Right lobe of liver (tissue), 6 donors: ENCODE measurements around the gene PRM1. TPM values are rescaled to one million over a fixed set of nuclear protein-coding genes. Genes with fewer than 3 reads are reported as not detected.
A peak's percentile ranks its signal among the peaks of the same experiment; 100 is the strongest.

Experiments
- ATAC-seq, 4 donors: fragments of 200-7000 bp; cut with Tn5 transposase; one replicate each; pipeline ENCODE4 v1.9.1; 2020; ENCODE audit warnings: mild to moderate bottlenecking in 4 of 4, moderate library complexity in 4 of 4
- DNase-seq, 3 donors: peaks; one replicate each; pipeline ENCODE4 v3.0.0-alpha.2; 2020
- H3K27ac ChIP-seq, 3 donors: fragments of 200-600 bp; one replicate each; pipeline ENCODE4 v1.8.0; 2022
- H3K27me3 ChIP-seq, 2 donors: fragments of 200-600 bp; one replicate each; pipeline ENCODE4 v1.8.0; 2022
- H3K36me3 ChIP-seq, 4 donors: fragments of 200-600 bp; sonication (generic) in 1 of 4; one replicate each; pipeline versions ENCODE4 v1.5.1 to v1.8.0; 2017 to 2022; ENCODE audit warnings: control low read depth in 1 of 4
- H3K4me1 ChIP-seq, 4 donors: fragments of 200-600 bp; sonication (generic) in 1 of 4; one replicate each; pipeline versions ENCODE4 v1.5.1 to v1.8.0; 2017 to 2022; ENCODE audit warnings: control low read depth in 1 of 4
- H3K4me3 ChIP-seq, 3 donors: fragments of 200-600 bp; one replicate each; pipeline ENCODE4 v1.8.0; 2022
- H3K9me3 ChIP-seq, 4 donors: fragments of 200-600 bp; sonication (generic) in 1 of 4; one replicate each; pipeline versions ENCODE4 v1.5.1 to v1.8.0; 2017 to 2022; ENCODE audit warnings: control low read depth in 1 of 4
- CTCF ChIP-seq, 4 donors: fragments of 200-600 bp in 3 of 4; fragments of 450-650 bp in 1 of 4; IDR thresholded peaks; one replicate each; pipeline versions ENCODE4 v1.5.1 to v1.8.0; 2016 to 2022; ENCODE audit warnings: antibody characterized with exemption in 4 of 4, mild to moderate bottlenecking in 2 of 4
- POLR2A ChIP-seq: fragments of 450-650 bp; IDR thresholded peaks from one replicate; pipeline ENCODE4 v1.6.1; 2017; ENCODE audit warnings: antibody characterized with exemption, mild to moderate bottlenecking
- WGBS: methylation state at CpG from one replicate; pipeline ENCODE4 v1.1.6; 2018; ENCODE audit warnings: low coverage, low lambda C conversion rate; ENCODE audit not compliant: insufficient coverage; ENCODE audit errors: missing lambda C conversion rate; 5-methylcytosine and 5-hydroxymethylcytosine counted together
- intact Hi-C, 2 donors: fragments of 100-400 bp; cut with DNase I; formaldehyde crosslinking; loops; one replicate each; pipeline versions ENCODE4 v1.11.2 to v1.14.1; 2022
- total RNA-seq, 6 experiments: library from RNA; depleted of rRNA in 2 of 6; stranded (reverse); fragments of >200 nt in 2 of 6; fragmentation: NEBNext Ultra II Directional in 3 of 6; extraction: Animal tissue kit (Norgen Biotek cat#: 25700) in 3 of 6; gene quantifications; one replicate each; pipeline versions ENCODE4 v1.1.0 to v1.2.4, GENCODE V29; 2016 to 2023
- donor health status: DM: no; HTN: yes; CAD: no.
- donor health status: DM: no; HTN: no; CAD: no.
- donor health status: DM: no; HTN: no; CAD: no.
- donor health status: DM: no; HTN: yes; CAD: no.
- donor health status: DM: no; HTN: yes; CAD: no.

Gene PRM1
- total RNA-seq, 6 experiments from 2014 or later: not detected

- H3K4me1 ChIP-seq: no peaks in the 10 kb centered on the region
- ATAC-seq (no peak), DNase-seq (no peak)
- H3K27me3 ChIP-seq: no peaks in the 10 kb centered on the region
- WGBS: 77% methylated on average over 16 of the region's 30 CpGs
- intact Hi-C loops: no loop called here
- no peaks in the 10 kb centered on the region for H3K36me3 ChIP-seq
- TF ChIP-seq CTCF (IDR thresholded peaks at IDR 0.05): no peak
- TF ChIP-seq POLR2A: no peak
- H3K4me3 ChIP-seq: no peak within 1 kb of the TSS
- no peak within 1 kb of the TSS for H3K27ac ChIP-seq
- H3K9me3 ChIP-seq: no peaks in the 10 kb centered on the region
Measured at GRCh38 chr16:11272921-11273720, 8.0 kb downstream of the PRM1 start, which contains the start of gene PRM3. Gene PRM3, minus strand, starts transcription at chr16:11273629. Its CDS starts 34 bp downstream, at chr16:11273595.

- Histone ChIP-seq H3K27me3 (no peaks in the 10 kb centered on the region), H3K36me3 (no peaks in the 10 kb centered on the region), H3K27ac (no peak overlapping the region), H3K4me3 (no peak overlapping the region), H3K9me3 (no peaks in the 10 kb centered on the region), H3K4me1 (no peaks in the 10 kb centered on the region)
- TF ChIP-seq POLR2A: no peak
- no peak for TF ChIP-seq CTCF (IDR thresholded peaks at IDR 0.05)
- WGBS: 14% methylated on average over 1 of the region's 6 CpGs
- ATAC-seq: peak in 1 of 4 donors; percentile 41
- intact Hi-C loops: no loop called here
- no peak for DNase-seq
Measured at GRCh38 chr16:11272484-11272883, 8.6 kb downstream of the PRM1 start.

GRCh38 chr16:11271610-11272009 lies 9.5 kb downstream of the PRM1 start:
- Histone ChIP-seq H3K27ac (no peak overlapping the region), H3K9me3 (no peaks in the 10 kb centered on the region), H3K4me3 (no peak overlapping the region), H3K27me3 (no peaks in the 10 kb centered on the region), H3K4me1 (no peaks in the 10 kb centered on the region), H3K36me3 (no peaks in the 10 kb centered on the region)
- DNase-seq (no peak), ATAC-seq (no peak)
- 60% methylated on average over 1 of the region's 10 CpGs for WGBS
- intact Hi-C loops: no loop called here
- TF ChIP-seq POLR2A (no peak), CTCF (IDR thresholded peaks at IDR 0.05) (no peak)

GRCh38 chr16:11270602-11271162 lies 10.4 kb downstream of the PRM1 start:
- WGBS: 59% methylated on average over 2 of the region's 2 CpGs
- intact Hi-C loops: no loop called here
- Histone ChIP-seq H3K9me3 (no peaks in the 10 kb centered on the region), H3K27ac (no peak overlapping the region), H3K4me1 (no peaks in the 10 kb centered on the region), H3K36me3 (no peaks in the 10 kb centered on the region), H3K4me3 (no peak overlapping the region), H3K27me3 (no peaks in the 10 kb centered on the region)
- ATAC-seq (no peak), DNase-seq (no peak)
- TF ChIP-seq CTCF (IDR thresholded peaks at IDR 0.05) (no peak), POLR2A (no peak)
